Gastrocnemius medialis (tissue), 4 donors: ENCODE results near the gene CCL11.

Source experiments
- CTCF ChIP-seq, 5 experiments: fragments of 450-650 bp in 3 of 5; fragments of 200-600 bp in 2 of 5; sonication (generic) in 2 of 5; IDR thresholded peaks in 4 of 5; conservative IDR thresholded peaks in 1 of 5; 1 replicate in 4 of 5; 2 replicates in 1 of 5; pipeline ENCODE4 v1.5.1; 2016 to 2019; ENCODE audit warnings: antibody characterized with exemption in 5 of 5, mild to moderate bottlenecking in 3 of 5, moderate library complexity in 3 of 5
- POLR2A ChIP-seq, 2 donors: fragments of 450-650 bp; IDR thresholded peaks; one replicate each; pipeline ENCODE4 v1.6.1; 2017; ENCODE audit warnings: antibody characterized with exemption in 2 of 2, mild to moderate bottlenecking in 2 of 2, moderate library complexity in 2 of 2

- TF ChIP-seq CTCF (IDR thresholded peaks at IDR 0.05 in 4 of 5, conservative IDR thresholded peaks at IDR 0.05 in 1 of 5) (no peak), POLR2A (IDR thresholded peaks at IDR 0.05) (no peak)
These were observed 15.3 kb downstream of the CCL11 start for GRCh38 chr17:34300652-34301370.
